GM12878 (cell line): ENCODE data around the gene NPM1. TPM values are rescaled to one million over a fixed set of nuclear protein-coding genes. Genes with fewer than 3 reads are reported as not detected.

Source experiments
- ATAC-seq: fragments of 200-7000 bp; cut with Tn5 transposase; 3 replicates; pipeline ENCODE4 v1.9.1; 2020; ENCODE audit warnings: mild to moderate bottlenecking, moderate library complexity
- BruUV-seq: library from RNA; stranded (reverse); fragments of 400-500 nt; replicated peaks from 2 replicates; lab custom pipeline; 2021; lab: Mats Ljungman, UMichigan
- CTCF ChIA-PET: fragments of 300-600 bp; sonication (Branson Sonifier 250); formaldehyde crosslinking; extraction: SDS; loops from one replicate; lab custom pipeline; 2021; ENCODE audit warnings: inconsistent platforms; lab: Yijun Ruan, JAX
- POLR2A ChIA-PET: fragments of 350-600 bp; formaldehyde crosslinking; extraction: SDS; loops from one replicate; lab custom pipeline; 2021; ENCODE audit warnings: inconsistent platforms; lab: Charles Lee
- RAD21 ChIA-PET: fragments of 300-600 bp; sonication (Branson Sonifier 250); formaldehyde crosslinking; loops from one replicate; lab custom pipeline; 2023; ENCODE audit warnings: antibody characterized with exemption; ENCODE audit not compliant: unreplicated experiment; lab: Charles Lee
- SMC1A ChIA-PET: fragments of 300-600 bp; sonication (Branson Sonifier 250); formaldehyde crosslinking; loops from one replicate; lab custom pipeline; 2023; ENCODE audit not compliant: unreplicated experiment, uncharacterized antibody; lab: Charles Lee
- DNase-seq: peaks from one replicate; pipeline ENCODE4 v3.0.0-alpha.2; 2011; ENCODE audit warnings: low read depth, low spot score
- FAIRE-seq: peaks from 3 replicates; lab custom pipeline; 2011; peaks lifted over from hg19 to GRCh38; lab: Jason Lieb, UNC
- H2AFZ ChIP-seq: 2 replicates; pipeline ENCODE4 v1.6.0; 2011; ENCODE audit warnings: low read depth, low read length, control low read depth; ENCODE audit not compliant: control insufficient read depth
- H3K27ac ChIP-seq: 2 replicates; pipeline ENCODE4 v1.5.1; 2011; ENCODE audit warnings: control low read depth; ENCODE audit not compliant: control insufficient read depth, insufficient read depth
- H3K27me3 ChIP-seq, 2 experiments: replicated peaks in 1 of 2; 2 replicates each; pipeline versions ENCODE4 v1.6.0 to v1.6.1; 2011; ENCODE audit warnings: low read length in 1 of 2; ENCODE audit not compliant: control insufficient read depth in 2 of 2, insufficient read depth in 2 of 2
- H3K36me3 ChIP-seq, 2 experiments: 2 replicates each; pipeline ENCODE4 v1.5.1; 2011; ENCODE audit warnings: low read length in 1 of 2; ENCODE audit not compliant: control insufficient read depth in 2 of 2, insufficient read depth in 2 of 2
- H3K4me1 ChIP-seq: 2 replicates; pipeline ENCODE4 v1.6.1; 2011; ENCODE audit warnings: mild to moderate bottlenecking, low read length, moderate library complexity, mixed read lengths; ENCODE audit not compliant: control insufficient read depth, insufficient read depth
- H3K4me2 ChIP-seq: 2 replicates; pipeline ENCODE4 v1.6.0; 2011; ENCODE audit warnings: control low read depth; ENCODE audit not compliant: control insufficient read depth, insufficient read depth
- H3K4me3 ChIP-seq: fragments of 200-600 bp; sonication (generic); 2 replicates; pipeline ENCODE4 v1.5.1; 2016
- H3K79me2 ChIP-seq: 2 replicates; pipeline ENCODE4 v1.6.0; 2011; ENCODE audit warnings: low read length; ENCODE audit not compliant: control insufficient read depth, insufficient read depth
- H3K9ac ChIP-seq: 2 replicates; pipeline ENCODE4 v1.8.0; 2011; ENCODE audit warnings: low read length, control low read depth, mixed read lengths; ENCODE audit not compliant: control insufficient read depth, insufficient read depth
- H3K9me3 ChIP-seq: replicated peaks from 3 replicates; pipeline ENCODE4 v1.5.1; 2011; ENCODE audit warnings: mild to moderate bottlenecking, low read length; ENCODE audit not compliant: control insufficient read depth, insufficient read depth
- H4K20me1 ChIP-seq: 2 replicates; pipeline ENCODE4 v1.6.0; 2011; ENCODE audit not compliant: control insufficient read depth, insufficient read depth
- ESRRA ChIP-seq: IDR thresholded peaks from 2 replicates; pipeline ENCODE4 v1.6.1; 2012; ENCODE audit warnings: mild to moderate bottlenecking, low read length, improper control_type of control experiment
- EZH2 ChIP-seq: IDR thresholded peaks from 2 replicates; pipeline ENCODE4 v1.6.1; 2012; ENCODE audit warnings: low read depth, mild to moderate bottlenecking, control low read depth, inconsistent platforms, low read length, borderline replicate concordance; ENCODE audit not compliant: control insufficient read depth
- HCFC1 ChIP-seq: fragments of 150-350 bp; IDR thresholded peaks from 2 replicates; pipeline ENCODE4 v1.6.1; 2014; ENCODE audit warnings: low read length
- HDGF ChIP-seq: fragments of 450-650 bp; IDR thresholded peaks from 2 replicates; pipeline ENCODE4 v1.6.1; 2016; ENCODE audit warnings: antibody characterized with exemption
- KAT2A ChIP-seq: conservative IDR thresholded peaks from 2 replicates; pipeline ENCODE4 v1.6.1; 2011; ENCODE audit warnings: low read depth, low read length; ENCODE audit not compliant: control insufficient read depth
- NFXL1 ChIP-seq: fragments of 450-650 bp; IDR thresholded peaks from 2 replicates; pipeline ENCODE4 v1.6.1; 2017; ENCODE audit warnings: antibody characterized with exemption, mild to moderate bottlenecking, borderline replicate concordance
- NR2C2 ChIP-seq: IDR thresholded peaks from 2 replicates; pipeline ENCODE4 v1.6.1; 2011; ENCODE audit warnings: borderline replicate concordance, low read depth; ENCODE audit not compliant: control insufficient read depth, insufficient read length
- PAX8 ChIP-seq: fragments of 450-650 bp; IDR thresholded peaks from 2 replicates; pipeline ENCODE4 v1.6.1; 2017; ENCODE audit warnings: mild to moderate bottlenecking, moderate library complexity
- POU2F2 ChIP-seq: IDR thresholded peaks from 3 replicates; pipeline ENCODE4 v1.6.1; 2011; ENCODE audit warnings: low read depth, mild to moderate bottlenecking, low read length, borderline replicate concordance
- RAD21 ChIP-seq: IDR thresholded peaks from 2 replicates; pipeline ENCODE4 v1.6.1; 2011; ENCODE audit warnings: mild to moderate bottlenecking, low read depth, low read length, moderate library complexity; ENCODE audit not compliant: insufficient read depth
- SMAD1 ChIP-seq: fragments of 450-650 bp; IDR thresholded peaks from 2 replicates; pipeline ENCODE4 v1.6.1; 2018; ENCODE audit warnings: mild to moderate bottlenecking, low read depth; ENCODE audit not compliant: partially characterized antibody
- SPI1 ChIP-seq: IDR thresholded peaks from 2 replicates; pipeline ENCODE4 v1.6.1; 2011; ENCODE audit warnings: low read depth, mild to moderate bottlenecking, low read length, moderate library complexity, borderline replicate concordance; ENCODE audit not compliant: insufficient read depth
- TCF12 ChIP-seq: IDR thresholded peaks from 2 replicates; pipeline ENCODE4 v1.6.1; 2011; ENCODE audit warnings: low read depth, mild to moderate bottlenecking, low read length
- TCF7 ChIP-seq: IDR thresholded peaks from 2 replicates; pipeline ENCODE4 v1.6.1; 2014; ENCODE audit warnings: antibody characterized with exemption, borderline replicate concordance
- YBX1 ChIP-seq: fragments of 450-650 bp; IDR thresholded peaks from 2 replicates; pipeline ENCODE4 v1.6.1; 2016; ENCODE audit warnings: antibody characterized with exemption
- ZSCAN29 ChIP-seq: fragments of 450-650 bp; IDR thresholded peaks from 2 replicates; pipeline ENCODE4 v1.6.1; 2017; ENCODE audit warnings: mild to moderate bottlenecking, moderate library complexity
- WGBS: methylation state at CpG from one replicate; pipeline ENCODE4 v1.1.6; 2016; ENCODE audit warnings: low lambda C conversion rate; ENCODE audit not compliant: insufficient replicate concordance, insufficient coverage; ENCODE audit errors: missing lambda C conversion rate; 5-methylcytosine and 5-hydroxymethylcytosine counted together
- in situ Hi-C: fragments of 300-500 bp; cut with MboI; formaldehyde crosslinking; loops from 9 replicates; pipeline ENCODE4 v1.14.3; 2018; ENCODE audit warnings: mixed read lengths
- intact Hi-C: fragments of 100-400 bp; cut with micrococcal nuclease; formaldehyde crosslinking; loops from one replicate; pipeline ENCODE4 v1.14.2; 2022; ENCODE audit not compliant: unreplicated experiment
- polyA plus RNA-seq, 11 experiments: library from polyadenylated mRNA; depleted of rRNA in 4 of 11; unstranded in 6 of 11; stranded (reverse) in 5 of 11; fragments of >200 nt; fragmentation: Nextera tagmentation in 4 of 11; fragmentation: Illumina TruSeq in 1 of 11; extraction: Ambion mirVana in 4 of 11; extraction: Trizol in 1 of 11; gene quantifications; 1 replicate in 1 of 11; 2 replicates in 10 of 11; pipeline versions ENCODE4 v1.2.1 to v1.2.3, GENCODE V29; 2011 to 2016; ENCODE audit warnings: inconsistent platforms in 2 of 11, missing spikeins in 2 of 11, low read depth in 1 of 11
- total RNA-seq, 4 experiments: library from RNA; depleted of rRNA in 3 of 4; stranded (reverse); fragments of >200 nt in 3 of 4; fragmentation: Illumina TruSeq in 1 of 4; extraction: Trizol in 1 of 4; gene quantifications; 2 replicates each; pipeline versions ENCODE4 v1.2.1 to v1.2.3, GENCODE V29; 2013 to 2021
- TF ChIP-seq, protein P1 (sequence below): IDR thresholded peaks from 2 replicates; pipeline ENCODE4 v1.6.1; 2012; ENCODE audit warnings: mild to moderate bottlenecking, low read depth, low read length

NPM1 gene
- total and polyA plus RNA-seq, 10 of the 15 experiments (the other 5 are each of a cell fraction or from before 2014, with no cell fraction given): 1,843 to 5,466 (median 2,866) TPM

DNA sequence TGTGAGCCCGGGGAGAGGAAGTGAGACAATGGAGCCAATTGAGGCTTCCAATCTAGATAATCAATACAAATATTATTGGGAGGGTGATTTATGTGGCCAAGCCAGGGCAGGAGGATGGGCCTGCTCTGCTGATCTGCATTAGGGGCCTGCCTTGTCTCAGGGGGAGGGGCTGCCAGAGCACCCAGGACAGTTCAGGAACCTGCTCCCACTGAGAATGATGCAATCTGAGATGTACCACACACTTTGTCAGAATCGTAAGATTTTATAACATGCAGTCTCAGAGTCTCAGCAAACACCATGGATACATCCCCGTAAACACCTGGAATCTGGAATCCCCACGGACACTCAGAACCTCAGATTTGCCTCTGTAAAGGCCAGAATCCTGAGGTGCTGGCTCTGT is 51.1 kb downstream of the NPM1 start:
- H2AFZ ChIP-seq: no peak overlapping the region
- CTCF ChIA-PET: no interaction called here
- no peak overlapping the region for H3K9ac ChIP-seq
- no peaks in the 10 kb centered on the region for H3K9me3 ChIP-seq
- no peak overlapping the region for H3K4me2 ChIP-seq
- FAIRE-seq (no peak), DNase-seq (no peak), ATAC-seq (no peak)
- H3K27me3 ChIP-seq: no peaks in the 10 kb centered on the region; a peak in 2 of 4 replicates
- H3K4me1 ChIP-seq: no peaks in the 10 kb centered on the region
- no peaks in the 10 kb centered on the region for H3K79me2 ChIP-seq
- H3K27ac ChIP-seq: no peak overlapping the region
- intact Hi-C loops: no loop called here
- no TSS peak for BruUV-seq
- no peaks in the 10 kb centered on the region for H4K20me1 ChIP-seq
- POLR2A ChIA-PET: no interaction called here
- H3K36me3 ChIP-seq: no peaks in the 10 kb centered on the region
- SMC1A ChIA-PET: no interaction called here
- H3K4me3 ChIP-seq: no peak overlapping the region
- RAD21 ChIA-PET: no interaction called here
- no peak for TF ChIP-seq HCFC1
- WGBS: 24% methylated on average over 4 of the region's 4 CpGs
- in situ Hi-C loops: no loop called here

- CTCF ChIA-PET: no interaction called here
- Histone ChIP-seq H3K27me3 (no peaks in the 10 kb centered on the region; a peak in 1 of 4 replicates), H3K4me1 (no peaks in the 10 kb centered on the region), H3K36me3 (no peaks in the 10 kb centered on the region), H3K27ac (no peak overlapping the region), H4K20me1 (no peaks in the 10 kb centered on the region), H3K4me2 (no peak overlapping the region), H3K4me3 (no peak overlapping the region), H3K9me3 (no peaks in the 10 kb centered on the region), H3K9ac (no peak overlapping the region), H2AFZ (no peak overlapping the region), H3K79me2 (no peaks in the 10 kb centered on the region)
- intact Hi-C loops: no loop called here
- no TSS peak for BruUV-seq
- FAIRE-seq (no peak), DNase-seq (no peak), ATAC-seq (no peak)
- 57% methylated on average over 14 of the region's 14 CpGs for WGBS
- in situ Hi-C loops: no loop called here
- POLR2A ChIA-PET: no interaction called here
- SMC1A ChIA-PET: interaction anchor here (0.5 to 0.6 kb wide), 2 partner anchors 8 to 185 kb away, joined by 3 read pairs; no protein-coding TSS in a partner anchor
- RAD21 ChIA-PET: no interaction called here
- TF ChIP-seq POU2F2 (no peak), TCF12 (no peak), YBX1 (no peak), SMAD1 (no peak), NFXL1 (no peak), KAT2A (no peak), ESRRA (no peak), RAD21 (no peak), HDGF (no peak), NR2C2 (no peak), TCF7 (no peak), ZSCAN29 (no peak), EZH2 (no peak), SPI1 (no peak), PAX8 (no peak)
- TF ChIP-seq, protein P1, sequence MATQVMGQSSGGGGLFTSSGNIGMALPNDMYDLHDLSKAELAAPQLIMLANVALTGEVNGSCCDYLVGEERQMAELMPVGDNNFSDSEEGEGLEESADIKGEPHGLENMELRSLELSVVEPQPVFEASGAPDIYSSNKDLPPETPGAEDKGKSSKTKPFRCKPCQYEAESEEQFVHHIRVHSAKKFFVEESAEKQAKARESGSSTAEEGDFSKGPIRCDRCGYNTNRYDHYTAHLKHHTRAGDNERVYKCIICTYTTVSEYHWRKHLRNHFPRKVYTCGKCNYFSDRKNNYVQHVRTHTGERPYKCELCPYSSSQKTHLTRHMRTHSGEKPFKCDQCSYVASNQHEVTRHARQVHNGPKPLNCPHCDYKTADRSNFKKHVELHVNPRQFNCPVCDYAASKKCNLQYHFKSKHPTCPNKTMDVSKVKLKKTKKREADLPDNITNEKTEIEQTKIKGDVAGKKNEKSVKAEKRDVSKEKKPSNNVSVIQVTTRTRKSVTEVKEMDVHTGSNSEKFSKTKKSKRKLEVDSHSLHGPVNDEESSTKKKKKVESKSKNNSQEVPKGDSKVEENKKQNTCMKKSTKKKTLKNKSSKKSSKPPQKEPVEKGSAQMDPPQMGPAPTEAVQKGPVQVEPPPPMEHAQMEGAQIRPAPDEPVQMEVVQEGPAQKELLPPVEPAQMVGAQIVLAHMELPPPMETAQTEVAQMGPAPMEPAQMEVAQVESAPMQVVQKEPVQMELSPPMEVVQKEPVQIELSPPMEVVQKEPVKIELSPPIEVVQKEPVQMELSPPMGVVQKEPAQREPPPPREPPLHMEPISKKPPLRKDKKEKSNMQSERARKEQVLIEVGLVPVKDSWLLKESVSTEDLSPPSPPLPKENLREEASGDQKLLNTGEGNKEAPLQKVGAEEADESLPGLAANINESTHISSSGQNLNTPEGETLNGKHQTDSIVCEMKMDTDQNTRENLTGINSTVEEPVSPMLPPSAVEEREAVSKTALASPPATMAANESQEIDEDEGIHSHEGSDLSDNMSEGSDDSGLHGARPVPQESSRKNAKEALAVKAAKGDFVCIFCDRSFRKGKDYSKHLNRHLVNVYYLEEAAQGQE: no peak
These were observed 53.7 kb downstream of the NPM1 start for GRCh38 chr5:171441246-171441791.
